ENCODE results near the gene CCDC9B. TPM values are rescaled to one million over a fixed set of nuclear protein-coding genes. Genes with fewer than 3 reads are reported as not detected.

The CCDC9B gene
- total RNA-seq: 0.66 and 0.86 TPM in 2 replicates

DNA sequence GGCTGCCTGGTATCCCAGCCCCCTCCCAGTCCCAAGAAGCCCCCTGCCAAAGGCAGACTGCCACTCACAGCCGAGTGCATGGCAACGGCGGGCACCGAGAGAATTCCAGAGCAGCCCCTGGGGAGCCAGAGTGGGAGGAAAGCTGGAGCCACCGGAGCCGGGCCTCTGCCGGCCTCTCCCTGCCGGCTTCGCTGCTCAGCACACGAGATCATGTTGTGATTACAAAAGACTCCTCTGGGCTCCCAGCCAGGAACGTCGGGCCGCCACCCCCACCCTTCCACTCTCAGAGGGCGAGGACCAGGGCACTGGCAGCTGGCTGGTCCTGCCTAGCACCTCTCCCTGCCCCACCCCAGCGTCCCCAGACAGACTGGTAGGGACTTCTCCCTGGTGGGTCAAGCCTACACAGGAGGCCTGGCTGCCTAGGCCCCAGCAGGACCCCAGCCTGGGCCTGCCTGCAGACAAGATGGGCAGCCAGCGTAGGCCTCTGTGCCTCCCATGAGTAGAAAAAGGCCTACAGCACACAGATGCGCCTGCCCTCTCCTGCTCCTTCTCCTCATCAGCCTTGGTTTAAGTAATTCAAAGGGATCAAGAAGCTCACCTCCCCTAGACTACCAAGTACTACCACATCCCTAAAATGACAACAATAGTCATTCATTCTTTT, at the start of gene CCDC9B:
Gene CCDC9B (minus strand): TSS at position 200 of the 661 bp plus-strand sequence. CDS start 120 bp downstream, at position 80.
- intact Hi-C loops (cut with micrococcal nuclease): loop anchor here (5.0 kb wide), 1 partner anchor 66 kb away; the partner anchor contains the start of gene IVD

- intact Hi-C loops (cut with micrococcal nuclease): no loop called here
Measured at GRCh38 chr15:40389824-40390595, 49.3 kb upstream of the CCDC9B start.

DNA sequence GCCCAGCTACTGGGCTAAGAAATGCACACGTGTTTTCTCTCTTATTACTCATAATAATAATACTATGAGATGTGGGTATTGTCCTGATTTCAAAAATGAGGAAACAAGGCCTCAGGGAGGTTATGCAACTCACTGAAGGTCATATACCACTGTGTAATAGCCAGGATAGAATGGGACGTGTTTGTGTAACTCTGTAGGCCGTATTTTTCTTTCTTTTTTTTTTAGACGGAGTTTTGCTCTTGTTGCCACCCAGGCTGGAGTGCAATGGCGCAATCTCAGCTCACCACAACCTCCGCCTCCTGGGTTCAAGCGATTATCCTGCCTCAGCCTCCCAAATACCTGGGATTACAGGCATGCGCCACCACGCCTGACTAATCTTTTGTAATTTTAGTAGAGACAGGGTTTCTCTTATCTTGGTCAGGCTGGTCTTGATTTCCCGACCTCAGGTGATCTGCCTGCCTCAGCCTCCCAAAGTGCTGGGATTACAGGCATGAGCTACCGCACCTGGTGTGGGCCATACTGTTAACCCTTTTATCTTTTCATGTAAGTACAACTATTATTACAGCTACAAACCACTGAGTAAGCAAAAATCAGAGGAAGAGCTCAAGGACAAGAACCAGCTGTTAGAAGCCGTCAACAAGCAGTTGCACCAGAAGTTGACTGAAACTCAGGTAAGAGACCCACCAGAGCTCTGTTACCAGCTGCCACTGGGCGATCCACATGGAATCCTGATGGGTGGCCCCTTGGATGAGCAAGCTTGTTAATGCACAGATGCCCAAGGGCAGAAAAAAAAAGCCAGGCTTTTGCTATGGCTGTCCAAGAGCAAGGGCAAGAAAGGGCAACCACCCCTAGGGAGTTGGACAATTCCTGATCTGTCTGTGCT, 48.4 kb upstream of the CCDC9B start:
- intact Hi-C loops (cut with micrococcal nuclease): no loop called here

- intact Hi-C loops (cut with micrococcal nuclease): no loop called here
Measured at GRCh38 chr15:40386480-40386879, 45.7 kb upstream of the CCDC9B start.

- intact Hi-C loops (cut with micrococcal nuclease): loop anchor here (1.0 kb wide), 3 partner anchors 15 to 223 kb away; partner anchors contain the start of gene IVD
Measured at GRCh38 chr15:40382580-40383456, 42.1 kb upstream of the CCDC9B start, which contains the start of gene KNSTRN. Gene KNSTRN (plus strand): TSS chr15:40382721. CDS start chr15:40382836, 115 bp downstream.

- intact Hi-C loops (cut with micrococcal nuclease): loop anchor here (1.0 kb wide), 3 partner anchors 14 to 222 kb away; partner anchors contain the start of gene IVD
Measured at GRCh38 chr15:40381818-40382529, 41.2 kb upstream of the CCDC9B start.

DNA sequence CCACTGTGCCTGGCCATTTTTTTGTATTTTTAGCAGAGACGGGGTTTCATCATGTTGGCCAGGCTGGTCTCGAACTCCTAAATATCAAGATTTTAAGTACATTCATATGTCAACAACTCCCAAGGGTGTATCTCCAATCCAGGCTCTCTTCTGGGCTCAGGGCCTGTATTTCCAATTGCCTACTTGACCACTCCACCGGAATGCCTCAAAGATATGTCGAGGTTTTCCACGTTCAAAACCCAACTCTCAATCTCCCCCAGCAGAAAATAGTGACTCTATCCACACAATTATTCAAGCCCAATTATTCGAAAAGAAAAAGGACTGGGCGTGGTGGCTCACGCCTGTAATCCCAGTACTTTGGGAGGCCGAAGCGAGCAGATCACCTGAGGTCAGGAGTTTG, 39.9 kb upstream of the CCDC9B start:
- intact Hi-C loops (cut with micrococcal nuclease): no loop called here

GRCh38 chr15:40379853-40380252, 39.1 kb upstream of the CCDC9B start:
- intact Hi-C loops (cut with micrococcal nuclease): no loop called here

GRCh38 chr15:40379374-40379773, 38.6 kb upstream of the CCDC9B start:
- intact Hi-C loops (cut with micrococcal nuclease): no loop called here

DNA sequence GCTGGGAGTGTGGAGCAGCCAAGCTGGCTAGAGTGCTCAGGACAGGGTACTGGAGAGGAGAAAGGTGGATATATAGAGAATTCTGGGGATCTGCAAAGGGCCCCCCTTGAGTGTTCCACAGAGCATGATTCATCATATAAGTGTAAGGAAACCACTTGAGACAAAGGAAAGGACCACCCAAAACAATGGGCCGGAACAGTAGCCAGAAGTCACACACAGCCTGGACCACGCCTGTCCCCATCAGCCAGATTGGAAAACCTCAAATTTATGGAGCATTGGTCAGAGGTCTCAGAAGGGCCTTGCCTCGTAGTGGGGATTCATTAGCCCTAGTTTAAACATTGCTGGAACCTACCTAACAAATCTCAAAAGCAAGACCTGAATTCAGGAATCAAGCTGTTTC, 36.9 kb upstream of the CCDC9B start:
- intact Hi-C loops (cut with micrococcal nuclease): no loop called here

- intact Hi-C loops (cut with micrococcal nuclease): no loop called here
Measured at GRCh38 chr15:40372981-40373380, 32.2 kb upstream of the CCDC9B start.

GRCh38 chr15:40369971-40370370, 29.2 kb upstream of the CCDC9B start:
- intact Hi-C loops (cut with micrococcal nuclease): no loop called here

GRCh38 chr15:40369474-40369869, 28.7 kb upstream of the CCDC9B start:
- intact Hi-C loops (cut with micrococcal nuclease): no loop called here

DNA sequence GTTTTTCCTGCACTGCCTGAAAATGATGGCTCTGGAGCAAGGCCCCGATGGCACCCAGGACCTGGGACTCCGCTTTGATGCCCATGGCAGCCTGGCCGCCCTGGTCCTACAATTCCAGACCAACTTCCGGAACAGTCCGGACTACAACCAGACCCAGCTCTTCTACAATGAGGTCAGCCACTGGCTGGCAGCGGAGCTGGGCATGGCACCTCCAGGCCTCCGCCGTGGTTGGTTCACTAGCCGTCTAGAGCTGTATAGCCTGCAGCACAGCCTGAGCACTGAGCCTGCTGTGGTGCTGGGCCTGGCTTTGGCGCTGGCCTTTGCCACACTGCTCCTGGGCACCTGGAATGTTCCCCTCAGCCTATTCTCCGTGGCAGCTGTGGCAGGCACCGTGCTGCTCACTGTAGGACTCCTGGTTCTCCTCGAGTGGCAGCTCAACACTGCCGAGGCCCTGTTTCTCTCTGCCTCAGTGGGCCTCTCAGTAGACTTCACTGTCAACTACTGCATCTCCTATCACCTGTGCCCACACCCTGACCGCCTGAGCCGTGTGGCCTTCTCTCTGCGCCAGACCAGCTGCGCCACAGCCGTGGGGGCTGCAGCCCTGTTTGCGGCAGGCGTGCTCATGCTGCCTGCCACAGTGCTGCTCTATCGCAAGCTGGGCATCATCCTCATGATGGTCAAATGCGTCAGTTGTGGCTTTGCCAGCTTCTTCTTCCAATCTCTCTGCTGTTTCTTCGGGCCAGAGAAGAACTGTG, 28.2 kb upstream of the CCDC9B start:
- intact Hi-C loops (cut with micrococcal nuclease): loop anchor here (1.0 kb wide), 5 partner anchors 11 to 71 kb away; partner anchors contain the start of genes BAHD1, DISP2 and KNSTRN

DNA sequence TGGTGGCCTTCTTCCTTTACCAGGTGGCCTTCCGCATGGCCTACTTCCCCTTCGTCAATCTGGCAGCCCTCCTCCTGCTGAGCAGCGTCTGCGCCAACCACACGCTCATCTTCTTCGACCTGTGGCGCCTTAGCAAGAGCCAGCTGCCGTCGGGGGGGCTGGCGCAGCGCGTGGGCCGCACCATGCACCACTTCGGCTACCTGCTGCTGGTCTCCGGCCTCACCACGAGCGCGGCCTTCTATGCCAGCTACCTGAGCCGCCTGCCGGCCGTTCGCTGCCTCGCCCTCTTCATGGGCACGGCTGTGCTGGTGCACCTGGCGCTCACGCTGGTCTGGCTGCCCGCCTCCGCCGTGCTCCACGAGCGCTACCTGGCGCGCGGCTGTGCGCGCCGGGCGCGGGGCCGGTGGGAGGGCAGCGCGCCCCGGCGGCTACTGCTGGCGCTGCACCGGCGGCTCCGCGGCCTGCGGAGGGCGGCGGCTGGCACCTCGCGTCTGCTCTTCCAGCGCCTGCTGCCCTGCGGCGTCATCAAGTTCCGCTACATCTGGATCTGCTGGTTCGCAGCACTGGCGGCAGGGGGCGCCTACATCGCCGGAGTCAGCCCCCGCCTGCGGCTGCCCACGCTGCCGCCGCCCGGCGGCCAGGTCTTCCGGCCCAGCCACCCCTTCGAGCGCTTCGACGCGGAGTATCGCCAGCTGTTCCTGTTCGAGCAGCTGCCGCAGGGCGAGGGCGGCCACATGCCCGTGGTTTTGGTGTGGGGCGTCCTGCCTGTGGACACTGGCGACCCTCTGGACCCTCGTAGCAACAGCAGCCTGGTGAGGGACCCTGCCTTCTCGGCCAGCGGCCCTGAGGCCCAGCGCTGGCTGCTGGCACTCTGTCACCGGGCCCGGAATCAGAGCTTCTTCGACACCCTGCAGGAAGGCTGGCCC, 27.2 kb upstream of the CCDC9B start:
- intact Hi-C loops (cut with micrococcal nuclease): loop anchor here (1.0 kb wide), 5 partner anchors 10 to 72 kb away; partner anchors contain the start of genes BAHD1, DISP2 and KNSTRN

DNA sequence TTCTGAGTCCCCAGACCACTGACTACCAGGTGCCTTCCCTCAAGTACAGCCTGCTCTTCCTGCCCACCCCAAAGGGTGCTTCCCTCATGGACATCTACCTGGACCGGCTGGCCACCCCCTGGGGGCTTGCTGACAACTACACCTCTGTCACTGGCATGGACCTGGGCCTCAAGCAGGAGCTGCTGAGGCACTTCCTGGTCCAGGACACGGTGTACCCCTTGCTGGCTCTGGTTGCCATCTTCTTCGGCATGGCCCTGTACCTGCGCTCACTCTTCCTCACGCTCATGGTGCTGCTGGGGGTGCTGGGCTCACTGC, 26.6 kb upstream of the CCDC9B start:
- intact Hi-C loops (cut with micrococcal nuclease): no loop called here

GRCh38 chr15:40366457-40367370, 26.0 kb upstream of the CCDC9B start:
- intact Hi-C loops (cut with micrococcal nuclease): no loop called here

All from T-helper 2 cell treated with Interferon-gamma antibody and Interleukin-4, amounts not matched to agents 100 ng/mL and 5 ng/mL, for 36 hours (primary cell).